Activated naive CD8-positive, alpha-beta T cell (primary cell): ENCODE measurements around the gene SLC25A15.

ENCODE experiments used
- H3K27ac Mint-ChIP-seq: one replicate; pipeline ENCODE4 v1.8.0; 2021; ENCODE audit warnings: mixed read lengths
- H3K27me3 Mint-ChIP-seq: one replicate; pipeline ENCODE4 v1.8.0; 2021; ENCODE audit warnings: mixed read lengths
- H3K36me3 Mint-ChIP-seq: one replicate; pipeline ENCODE4 v1.8.0; 2021; ENCODE audit warnings: mixed read lengths
- H3K4me1 Mint-ChIP-seq: one replicate; pipeline ENCODE4 v1.8.0; 2021; ENCODE audit warnings: low read depth, mixed read lengths
- H3K4me3 Mint-ChIP-seq: one replicate; pipeline ENCODE4 v1.8.0; 2021; ENCODE audit warnings: mild to moderate bottlenecking, mixed read lengths
- H3K9me3 Mint-ChIP-seq: one replicate; pipeline ENCODE4 v1.8.0; 2021; ENCODE audit warnings: low read depth, mixed read lengths

The SLC25A15 gene

DNA sequence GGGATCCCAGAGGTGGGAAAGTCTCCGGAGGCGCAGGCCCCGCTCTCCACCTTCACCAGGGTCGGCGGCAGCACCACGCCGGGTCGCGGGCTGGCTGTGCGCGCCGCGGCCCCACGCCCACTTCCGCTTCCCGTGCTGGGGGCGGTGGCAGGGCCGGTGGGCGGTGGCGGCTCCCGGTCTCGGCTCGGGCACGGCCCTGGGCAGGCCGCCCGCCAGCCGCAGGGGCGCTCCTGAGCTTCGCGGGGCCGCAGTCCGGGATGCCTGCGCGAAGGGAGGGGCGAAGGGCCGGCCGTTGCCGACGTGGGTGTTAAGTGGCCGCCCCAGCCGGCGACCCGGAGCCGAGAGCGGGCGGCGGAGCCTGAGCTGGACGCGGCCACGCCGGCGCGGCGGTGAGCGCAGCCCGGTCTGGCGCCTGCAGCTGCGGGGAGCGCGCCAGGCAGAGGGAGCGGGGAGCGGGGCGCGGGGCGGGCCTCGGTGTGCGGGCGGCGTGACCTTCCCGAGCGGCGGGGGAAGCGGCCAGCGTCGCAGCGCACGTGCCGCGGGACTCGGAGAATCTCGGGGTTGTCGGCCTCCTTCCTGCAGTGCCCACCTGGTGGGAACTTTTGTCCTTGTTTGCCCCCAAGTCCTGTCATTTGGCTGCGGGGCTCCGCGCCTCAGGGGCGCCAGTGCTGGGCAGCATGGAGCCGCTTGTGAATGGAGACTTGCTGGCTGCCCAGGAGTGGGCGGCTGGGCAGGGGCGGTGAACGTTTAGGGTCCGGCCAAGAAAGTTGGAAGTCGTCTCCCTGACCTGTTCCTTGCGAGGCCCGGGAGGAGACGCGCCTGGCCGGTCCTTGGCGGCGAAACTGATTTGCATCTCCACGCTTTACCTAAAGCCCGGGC is at the start of gene SLC25A15:
Gene SLC25A15 (plus strand): TSS at position 337 of the 879 bp plus-strand sequence. CDS start 3,616 bp downstream, outside the sequence.
- peaks cover 34% of the 10 kb centered on the region for H3K4me1 Mint-ChIP-seq
- H3K9me3 Mint-ChIP-seq = no peaks in the 10 kb centered on the region
- H3K27me3 Mint-ChIP-seq = no peaks in the 10 kb centered on the region
- no peaks in the 10 kb centered on the region for H3K36me3 Mint-ChIP-seq
- H3K4me3 Mint-ChIP-seq = peak within 1 kb of the TSS; percentile 84
- H3K27ac Mint-ChIP-seq = peak within 1 kb of the TSS; percentile 85

DNA sequence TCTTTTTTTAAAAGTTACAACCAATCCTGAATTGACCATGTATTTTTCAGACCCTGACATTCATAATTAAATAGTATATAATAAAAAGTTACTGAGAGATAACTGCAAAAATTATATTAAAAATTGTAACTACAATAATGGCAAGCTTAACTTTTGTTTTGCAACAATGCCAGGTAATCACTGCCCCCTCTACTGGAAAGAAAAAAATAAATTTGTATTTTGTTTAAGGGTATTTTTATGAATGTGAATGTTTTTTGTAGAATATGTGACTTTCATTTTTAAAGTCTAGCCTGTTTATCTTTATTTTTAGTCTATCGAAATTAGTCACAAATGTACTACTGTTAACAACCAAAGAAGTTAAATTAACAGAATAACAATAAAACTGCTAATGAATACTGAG is 40.1 kb upstream of the SLC25A15 start:
- H3K27me3 Mint-ChIP-seq = no peaks in the 10 kb centered on the region
- peak overlapping the region; percentile 28 for H3K27ac Mint-ChIP-seq
- H3K4me3 Mint-ChIP-seq = no peak overlapping the region
- H3K9me3 Mint-ChIP-seq = no peaks in the 10 kb centered on the region
- H3K36me3 Mint-ChIP-seq = peaks cover 4% of the 10 kb centered on the region
- peaks cover 3% of the 10 kb centered on the region for H3K4me1 Mint-ChIP-seq

DNA sequence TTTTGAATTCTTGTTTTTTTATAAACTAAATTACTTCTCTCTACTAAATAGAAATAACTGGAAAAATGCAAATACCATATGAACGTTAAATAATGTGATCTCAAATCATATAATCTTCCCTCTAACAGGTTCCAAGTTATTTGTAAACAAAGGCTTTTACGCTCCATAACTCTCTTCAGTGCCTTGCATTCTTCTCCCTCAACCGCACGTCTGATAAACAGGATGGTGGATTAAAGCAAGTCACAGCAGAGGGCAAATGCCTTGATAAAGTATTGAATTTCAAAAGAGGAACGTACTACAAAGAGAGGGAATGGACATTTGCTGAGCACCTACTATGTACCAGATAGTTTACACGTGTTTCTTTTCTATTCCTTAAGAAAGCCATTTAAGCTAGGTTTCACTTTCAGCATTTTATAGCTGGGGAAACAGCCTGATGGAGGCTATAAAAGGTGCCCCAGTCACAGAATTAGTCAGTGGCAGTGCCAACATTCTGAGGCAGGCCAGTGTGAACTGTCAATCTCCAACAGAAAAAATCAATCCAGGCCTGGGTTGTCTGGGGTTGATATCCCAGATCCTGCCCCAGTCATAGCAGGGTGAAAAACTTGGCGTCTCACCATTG is 34.2 kb upstream of the SLC25A15 start:
- no peak overlapping the region for H3K4me3 Mint-ChIP-seq
- no peak overlapping the region for H3K27ac Mint-ChIP-seq
- no peaks in the 10 kb centered on the region for H3K27me3 Mint-ChIP-seq
- peaks cover 5% of the 10 kb centered on the region for H3K4me1 Mint-ChIP-seq
- H3K36me3 Mint-ChIP-seq = peaks cover 16% of the 10 kb centered on the region
- H3K9me3 Mint-ChIP-seq = no peaks in the 10 kb centered on the region

- Mint-ChIP-seq H3K36me3 (peaks cover 18% of the 10 kb centered on the region), H3K4me3 (no peak overlapping the region), H3K27me3 (no peaks in the 10 kb centered on the region), H3K4me1 (peaks cover 8% of the 10 kb centered on the region), H3K27ac (no peak overlapping the region), H3K9me3 (no peaks in the 10 kb centered on the region)
These were observed 33.4 kb upstream of the SLC25A15 start for GRCh38 chr13:40756042-40756441.

DNA sequence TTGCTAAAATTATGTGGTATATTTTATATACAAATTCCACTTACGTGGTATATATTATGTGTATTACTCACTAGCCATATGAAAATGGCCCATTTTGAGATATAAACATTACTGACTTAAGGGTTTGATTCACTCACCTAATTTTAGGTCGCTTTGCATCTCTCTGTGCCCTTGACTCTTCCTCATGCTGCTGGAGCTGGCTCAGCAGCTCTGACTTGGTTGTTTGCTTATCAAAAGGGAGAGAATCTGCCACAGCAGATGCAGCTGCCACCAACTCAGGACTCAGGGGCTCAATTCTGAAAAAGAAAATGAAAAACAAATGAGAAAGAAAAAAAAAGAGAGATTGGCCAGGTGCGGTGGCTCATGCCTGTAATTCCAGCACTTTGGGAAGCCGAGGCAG is 30.6 kb upstream of the SLC25A15 start:
- no peaks in the 10 kb centered on the region for H3K9me3 Mint-ChIP-seq
- peaks cover 26% of the 10 kb centered on the region for H3K4me1 Mint-ChIP-seq
- H3K4me3 Mint-ChIP-seq = no peak overlapping the region
- H3K27ac Mint-ChIP-seq = no peak overlapping the region
- no peaks in the 10 kb centered on the region for H3K27me3 Mint-ChIP-seq
- H3K36me3 Mint-ChIP-seq = peaks cover 21% of the 10 kb centered on the region

DNA sequence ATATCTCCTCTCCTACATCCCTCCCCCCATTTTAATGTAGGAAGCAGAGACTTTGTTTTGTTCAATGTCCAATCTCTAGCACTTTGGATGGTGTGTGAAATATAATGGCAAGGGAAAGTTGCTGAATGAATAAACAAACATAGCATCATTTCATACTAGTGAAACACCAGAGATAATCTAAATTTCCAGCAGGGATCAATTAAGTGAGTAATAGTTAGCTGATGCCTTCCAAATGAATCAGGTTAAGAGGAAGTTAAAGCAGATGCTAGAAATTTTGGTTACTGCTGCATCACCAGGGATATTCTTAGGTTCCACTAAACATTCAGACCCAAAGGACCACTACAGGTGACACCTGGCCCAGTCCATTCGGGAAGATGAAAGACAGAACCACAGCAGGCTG is 26.6 kb upstream of the SLC25A15 start:
- Mint-ChIP-seq H3K27ac (peak overlapping the region; percentile 85), H3K36me3 (peaks cover 16% of the 10 kb centered on the region)

GRCh38 chr13:40764587-40765403 is 24.6 kb upstream of the SLC25A15 start:
- H3K9me3 Mint-ChIP-seq = no peaks in the 10 kb centered on the region
- no peaks in the 10 kb centered on the region for H3K27me3 Mint-ChIP-seq
- H3K4me3 Mint-ChIP-seq = peak overlapping the region; percentile 58
- H3K27ac Mint-ChIP-seq = peak overlapping the region; percentile 94
- peaks cover 13% of the 10 kb centered on the region for H3K36me3 Mint-ChIP-seq
- peaks cover 65% of the 10 kb centered on the region for H3K4me1 Mint-ChIP-seq

More for the DNA sequence above, 26.6 kb upstream of the SLC25A15 start:
- peaks cover 53% of the 10 kb centered on the region for H3K4me1 Mint-ChIP-seq
- H3K27me3 Mint-ChIP-seq = no peaks in the 10 kb centered on the region
- peak overlapping the region; percentile 17 for H3K4me3 Mint-ChIP-seq
- no peaks in the 10 kb centered on the region for H3K9me3 Mint-ChIP-seq

GRCh38 chr13:40765602-40766001 is 23.8 kb upstream of the SLC25A15 start:
- no peak overlapping the region for H3K4me3 Mint-ChIP-seq
- no peaks in the 10 kb centered on the region for H3K9me3 Mint-ChIP-seq
- H3K27ac Mint-ChIP-seq = peak overlapping the region; percentile 43
- H3K4me1 Mint-ChIP-seq = peaks cover 70% of the 10 kb centered on the region
- peaks cover 12% of the 10 kb centered on the region for H3K36me3 Mint-ChIP-seq
- no peaks in the 10 kb centered on the region for H3K27me3 Mint-ChIP-seq

- Mint-ChIP-seq H3K36me3 (peaks cover 4% of the 10 kb centered on the region), H3K9me3 (no peaks in the 10 kb centered on the region), H3K27ac (peak overlapping the region; percentile 64), H3K4me3 (peak overlapping the region; percentile 98), H3K27me3 (no peaks in the 10 kb centered on the region), H3K4me1 (peaks cover 43% of the 10 kb centered on the region)
These were observed 19.4 kb upstream of the SLC25A15 start for GRCh38 chr13:40769970-40770369.

- H3K4me3 Mint-ChIP-seq = peak overlapping the region; percentile 98
- H3K36me3 Mint-ChIP-seq = peaks cover 4% of the 10 kb centered on the region
- H3K4me1 Mint-ChIP-seq = peaks cover 41% of the 10 kb centered on the region
- no peaks in the 10 kb centered on the region for H3K27me3 Mint-ChIP-seq
- H3K9me3 Mint-ChIP-seq = no peaks in the 10 kb centered on the region
- H3K27ac Mint-ChIP-seq = peak overlapping the region; percentile 98
These were observed 18.8 kb upstream of the SLC25A15 start for GRCh38 chr13:40770609-40770933.

- H3K4me3 Mint-ChIP-seq = peak within 1 kb of the TSS; percentile 98
- H3K9me3 Mint-ChIP-seq = no peaks in the 10 kb centered on the region
- no peaks in the 10 kb centered on the region for H3K27me3 Mint-ChIP-seq
- peaks cover 4% of the 10 kb centered on the region for H3K36me3 Mint-ChIP-seq
- peaks cover 42% of the 10 kb centered on the region for H3K4me1 Mint-ChIP-seq
- peak within 1 kb of the TSS; percentile 98 for H3K27ac Mint-ChIP-seq
These were observed 18.3 kb upstream of the SLC25A15 start, which contains the start of gene MRPS31 for GRCh38 chr13:40770934-40771618. MRPS31 (minus strand) TSS chr13:40771190; CDS start chr13:40771136, 54 bp downstream.

- Mint-ChIP-seq H3K27ac (no peak overlapping the region), H3K4me1 (peaks cover 47% of the 10 kb centered on the region), H3K36me3 (peaks cover 2% of the 10 kb centered on the region), H3K27me3 (no peaks in the 10 kb centered on the region), H3K9me3 (no peaks in the 10 kb centered on the region), H3K4me3 (peak overlapping the region; percentile 53)
These were observed 16.5 kb upstream of the SLC25A15 start for GRCh38 chr13:40772765-40773473.

- H3K27me3 Mint-ChIP-seq = no peaks in the 10 kb centered on the region
- H3K4me3 Mint-ChIP-seq = no peak overlapping the region
- H3K36me3 Mint-ChIP-seq = no peaks in the 10 kb centered on the region
- H3K27ac Mint-ChIP-seq = no peak overlapping the region
- no peaks in the 10 kb centered on the region for H3K9me3 Mint-ChIP-seq
- H3K4me1 Mint-ChIP-seq = peaks cover 45% of the 10 kb centered on the region
These were observed 14.7 kb upstream of the SLC25A15 start for GRCh38 chr13:40774672-40775071.

DNA sequence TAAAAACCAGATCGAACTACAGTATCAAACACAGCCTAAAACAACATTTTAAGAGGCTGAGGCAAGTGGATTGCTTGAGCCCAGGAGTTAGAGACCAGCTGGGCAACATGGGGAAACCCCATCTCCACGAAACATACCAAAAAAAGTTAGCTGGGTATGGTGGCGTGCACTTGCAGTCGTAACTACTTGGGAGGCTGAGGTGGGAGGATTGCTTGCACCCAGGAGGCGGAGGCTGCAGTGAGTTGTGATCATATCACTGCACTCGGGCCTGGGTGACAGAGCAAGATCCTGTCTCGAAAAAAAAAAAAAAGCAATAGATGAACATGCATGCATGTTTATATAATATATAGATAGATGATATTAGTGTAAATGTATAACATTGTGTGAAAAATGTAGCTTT is 13.2 kb upstream of the SLC25A15 start:
- peak overlapping the region; percentile 86 for H3K4me3 Mint-ChIP-seq
- H3K27me3 Mint-ChIP-seq = no peaks in the 10 kb centered on the region
- H3K27ac Mint-ChIP-seq = peak overlapping the region; percentile 100
- no peaks in the 10 kb centered on the region for H3K36me3 Mint-ChIP-seq
- H3K4me1 Mint-ChIP-seq = peaks cover 36% of the 10 kb centered on the region
- H3K9me3 Mint-ChIP-seq = no peaks in the 10 kb centered on the region
